ENCODE results near the gene LRRC75A.

- TF ChIP-seq POLR2A (IDR thresholded peaks at IDR 0.05), result no peak
- TF ChIP-seq CTCF (IDR thresholded peaks at IDR 0.05), result no peak
- no peak for TF ChIP-seq POLR2AphosphoS5 (IDR thresholded peaks at IDR 0.05)
- no peak for TF ChIP-seq EP300 (IDR thresholded peaks at IDR 0.05)
Measured at GRCh38 chr17:16449121-16449570, 42.8 kb downstream of the LRRC75A start.

All from stomach (tissue), 4 donors.